HFF-Myc (cell line): Measurements from ENCODE around the gene TUT4.

Experiments
- DNase-seq: peaks from one replicate; pipeline ENCODE4 v3.0.0-alpha.2; 2011; ENCODE audit warnings: low read depth; ENCODE audit errors: extremely low read depth
- H3K4me3 ChIP-seq: replicated peaks from 2 replicates; pipeline ENCODE4 v1.5.1; 2011; ENCODE audit warnings: low read depth, mild to moderate bottlenecking, control low read depth, low read length
- CTCF ChIP-seq: IDR thresholded peaks from 2 replicates; pipeline ENCODE4 v1.5.1; 2012; ENCODE audit warnings: mild to moderate bottlenecking, low read depth, low read length, control low read depth; ENCODE audit errors: missing control alignments

TUT4 gene

GRCh38 chr1:52523376-52523775 is 29.5 kb downstream of the TUT4 start:
- no peak for DNase-seq
- no peak overlapping the region for H3K4me3 ChIP-seq
- TF ChIP-seq CTCF: no peak

GRCh38 chr1:52520148-52520547 is 32.7 kb downstream of the TUT4 start:
- no peak for DNase-seq
- H3K4me3 ChIP-seq: no peak overlapping the region
- no peak for TF ChIP-seq CTCF

GRCh38 chr1:52518962-52519361 is 33.9 kb downstream of the TUT4 start:
- TF ChIP-seq CTCF: no peak
- no peak for DNase-seq
- H3K4me3 ChIP-seq: no peak overlapping the region

- TF ChIP-seq CTCF: no peak
Measured at GRCh38 chr1:52511851-52512615, 40.9 kb downstream of the TUT4 start.

GRCh38 chr1:52511439-52511838 is 41.5 kb downstream of the TUT4 start:
- no peak for TF ChIP-seq CTCF
- DNase-seq: no peak
- no peak overlapping the region for H3K4me3 ChIP-seq

More at GRCh38 chr1:52511851-52512615, 40.9 kb downstream of the TUT4 start:
- H3K4me3 ChIP-seq: no peak overlapping the region
- DNase-seq: no peak

- DNase-seq: no peak
- TF ChIP-seq CTCF: no peak
Measured at GRCh38 chr1:52506920-52507546, 45.9 kb downstream of the TUT4 start.

More at GRCh38 chr1:52506920-52507546, 45.9 kb downstream of the TUT4 start:
- H3K4me3 ChIP-seq: no peak overlapping the region
